Duodenal mucosa (tissue), 2 donors: ENCODE data around the gene RYR3.

Experiments used
- H3K27ac ChIP-seq: one replicate; pipeline ENCODE4 v1.7.0; 2013; ENCODE audit warnings: low read depth, low read length
- H3K27me3 ChIP-seq, 2 donors: one replicate each; pipeline ENCODE4 v1.7.0; 2013; ENCODE audit warnings: low read length in 2 of 2, control low read depth in 1 of 2; ENCODE audit not compliant: insufficient read depth in 2 of 2, control insufficient read depth in 1 of 2
- H3K36me3 ChIP-seq, 2 donors: one replicate each; pipeline ENCODE4 v1.7.0; 2013; ENCODE audit warnings: low read length in 2 of 2, control low read depth in 1 of 2; ENCODE audit not compliant: insufficient read depth in 2 of 2, control insufficient read depth in 1 of 2
- H3K4me1 ChIP-seq, 2 donors: one replicate each; pipeline ENCODE4 v1.7.0; 2013; ENCODE audit warnings: low read length in 2 of 2, control low read depth in 1 of 2; ENCODE audit not compliant: insufficient read depth in 2 of 2, control insufficient read depth in 1 of 2
- H3K4me3 ChIP-seq, 2 donors: one replicate each; pipeline ENCODE4 v1.7.0; 2013; ENCODE audit warnings: low read length in 2 of 2, low read depth in 1 of 2
- H3K9ac ChIP-seq, 2 donors: one replicate each; pipeline ENCODE4 v1.7.0; 2013; ENCODE audit warnings: low read length in 2 of 2, low read depth in 1 of 2
- H3K9me3 ChIP-seq, 2 donors: one replicate each; pipeline ENCODE4 v1.7.0; 2013; ENCODE audit warnings: low read length in 2 of 2, control low read depth in 1 of 2; ENCODE audit not compliant: control insufficient read depth in 1 of 2

Gene RYR3

DNA sequence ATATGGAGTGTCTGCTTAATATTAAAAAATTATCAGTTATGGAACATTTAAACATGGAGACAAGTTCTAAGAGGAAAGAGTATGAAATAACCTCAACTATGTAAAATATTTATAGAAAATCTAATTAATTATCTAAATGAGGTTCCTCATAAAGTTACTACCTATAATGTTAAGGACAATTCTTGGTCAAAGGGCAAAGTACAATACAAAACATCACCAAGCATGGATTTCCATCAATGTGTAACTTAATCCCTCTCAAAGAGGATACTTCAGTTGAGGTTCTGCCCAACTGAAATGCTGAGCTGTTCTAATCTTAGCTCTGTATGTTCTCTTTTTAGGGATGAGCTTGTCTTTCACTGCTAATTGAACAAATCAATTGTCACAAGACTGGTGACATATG, 601.6 kb downstream of the RYR3 start:
- Histone ChIP-seq H3K27ac (no peak overlapping the region), H3K9ac (no peak overlapping the region), H3K36me3 (no peaks in the 10 kb centered on the region)

DNA sequence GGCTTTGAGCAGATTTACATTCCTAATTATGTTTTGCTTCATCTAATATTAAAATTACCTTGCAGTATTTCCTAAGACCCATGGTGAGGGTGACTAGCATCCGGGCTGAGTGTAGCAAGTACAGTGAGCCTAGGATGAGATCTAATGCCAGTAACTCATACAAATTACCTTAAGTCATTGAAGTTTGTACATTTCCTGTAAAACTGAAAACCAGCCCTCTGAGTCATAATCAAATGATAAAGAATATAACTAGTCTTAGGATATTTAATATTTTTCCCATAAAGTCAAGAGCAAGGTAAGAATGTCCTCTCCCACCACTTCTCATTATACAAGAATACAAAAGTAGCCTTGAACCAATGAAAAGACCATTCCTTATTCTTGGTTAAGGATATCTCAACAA, 602.7 kb downstream of the RYR3 start:
- Histone ChIP-seq H3K27ac (no peak overlapping the region), H3K36me3 (no peaks in the 10 kb centered on the region), H3K9me3 (no peaks in the 10 kb centered on the region), H3K27me3 (no peaks in the 10 kb centered on the region), H3K4me1 (peaks cover 5 to 6% of the 10 kb centered on the region in 2 donors), H3K9ac (no peak overlapping the region), H3K4me3 (no peak overlapping the region)

More for the DNA sequence above, 601.6 kb downstream of the RYR3 start:
- H3K9me3 ChIP-seq, result no peaks in the 10 kb centered on the region
- no peaks in the 10 kb centered on the region for H3K27me3 ChIP-seq
- H3K4me3 ChIP-seq, result no peak overlapping the region
- peaks cover 5 to 6% of the 10 kb centered on the region in 2 donors for H3K4me1 ChIP-seq
